ENCODE results near the gene LRRC57. TPM values are rescaled to one million over a fixed set of nuclear protein-coding genes. Genes with fewer than 3 reads are reported as not detected.
A peak's percentile ranks its signal among the peaks of the same experiment; 100 is the strongest.

Gene LRRC57
- total and polyA plus RNA-seq, 4 donors, result 2.7 to 14.1 (median 5.3) TPM

GRCh38 chr15:42491539-42492225 lies 56.9 kb downstream of the LRRC57 start:
- Histone ChIP-seq H3K4me3 (ENCODE audit: low read depth in 1 of 3, low read length in 3 of 3) (peak overlapping the region; percentile 85 to 97 (median 94)), H3K9ac (ENCODE audit: low read depth in 1 of 2, low read length in 2 of 2) (peak overlapping the region; percentile 73 to 99), H3K27ac (ENCODE audit: low read depth in 1 of 2, low read length in 2 of 2) (peak overlapping the region; percentile 87 to 89), H3K4me1 (ENCODE audit: control insufficient read depth in 4 of 4, insufficient read depth in 4 of 4, low read length in 3 of 4) (peaks cover 0 to 18% (median 5%) of the 10 kb centered on the region in 4 donors), H3K36me3 (ENCODE audit: control insufficient read depth in 4 of 4, insufficient read depth in 3 of 4, low read depth in 1 of 4, low read length in 3 of 4) (no peaks in the 10 kb centered on the region), H3K27me3 (ENCODE audit: control insufficient read depth in 4 of 4, insufficient read depth in 4 of 4, low read length in 3 of 4) (no peaks in the 10 kb centered on the region), H3K9me3 (ENCODE audit: control insufficient read depth in 4 of 4, low read length in 3 of 4) (no peaks in the 10 kb centered on the region)
- 90% methylated on average over 18 of the region's 18 CpGs for WGBS
- no peak for TF ChIP-seq RAD21 (IDR thresholded peaks at IDR 0.05)
- DNase-seq (ENCODE audit: low spot score), result no peak

- TF ChIP-seq FOXA1 (IDR thresholded peaks at IDR 0.05), result no peak
- no peak for TF ChIP-seq CTCF (IDR thresholded peaks at IDR 0.05; ENCODE audit: low read depth, low read length, missing input control)
- peak; percentile 64 for TF ChIP-seq ZBTB33 (IDR thresholded peaks at IDR 0.05)
- peak; percentile 19 to 36 for TF ChIP-seq RXRA (IDR thresholded peaks at IDR 0.05)
- TF ChIP-seq HNF4A (conservative IDR thresholded peaks at IDR 0.05), result peak; percentile 18 to 25
- no peak for TF ChIP-seq ATF3 (IDR thresholded peaks at IDR 0.05)
- TF ChIP-seq REST (IDR thresholded peaks at IDR 0.05), result peak; percentile 89
- TF ChIP-seq YY1 (IDR thresholded peaks at IDR 0.05), result peak; percentile 98
- peak; percentile 10 to 11 for TF ChIP-seq EGR1 (IDR thresholded peaks at IDR 0.05; ENCODE audit: low read depth in 2 of 2)
- TF ChIP-seq SP1 (IDR thresholded peaks at IDR 0.05), result peak; percentile 74
- TF ChIP-seq GABPA (IDR thresholded peaks at IDR 0.05 in 1 of 2, conservative IDR thresholded peaks at IDR 0.05 in 1 of 2), result peak in 1 of 2 donors; percentile 78
- no peak for TF ChIP-seq HNF4G (IDR thresholded peaks at IDR 0.05)
- no peak for TF ChIP-seq MAX (IDR thresholded peaks at IDR 0.05)
- TF ChIP-seq NR2F2 (IDR thresholded peaks at IDR 0.05), result peak; percentile 13
- TF ChIP-seq JUND (IDR thresholded peaks at IDR 0.05), result no peak
- TF ChIP-seq FOXA2 (IDR thresholded peaks at IDR 0.05), result no peak
- peak in 1 of 2 donors; percentile 24 for TF ChIP-seq RAD21 (IDR thresholded peaks at IDR 0.05)
- peak; percentile 85 for TF ChIP-seq TAF1 (conservative IDR thresholded peaks at IDR 0.05)
- peaks cover 0 to 11% (median 3%) of the 10 kb centered on the region in 4 donors for H3K4me1 ChIP-seq (ENCODE audit: control insufficient read depth in 4 of 4, insufficient read depth in 4 of 4, low read length in 3 of 4)
- peak within 1 kb of the TSS; percentile 87 to 89 for H3K27ac ChIP-seq (ENCODE audit: low read depth in 1 of 2, low read length in 2 of 2)
- H3K4me3 ChIP-seq (ENCODE audit: low read depth in 1 of 3, low read length in 3 of 3), result peak within 1 kb of the TSS; percentile 85 to 97 (median 94)
- H3K27me3 ChIP-seq (ENCODE audit: control insufficient read depth in 4 of 4, insufficient read depth in 4 of 4, low read length in 3 of 4), result no peaks in the 10 kb centered on the region
- no peaks in the 10 kb centered on the region for H3K36me3 ChIP-seq (ENCODE audit: control insufficient read depth in 4 of 4, insufficient read depth in 3 of 4, low read depth in 1 of 4, low read length in 3 of 4)
- peak; percentile 87 for DNase-seq (ENCODE audit: low spot score)
- H3K9ac ChIP-seq (ENCODE audit: low read depth in 1 of 2, low read length in 2 of 2), result peak within 1 kb of the TSS; percentile 73 to 99
- WGBS, result under 1% methylated on average over 51 of the region's 51 CpGs
- no peaks in the 10 kb centered on the region for H3K9me3 ChIP-seq (ENCODE audit: control insufficient read depth in 4 of 4, low read length in 3 of 4)
These were observed 57.7 kb downstream of the LRRC57 start, which contains the start of gene ZNF106 for GRCh38 chr15:42490671-42491538. Gene ZNF106 (minus strand): TSS chr15:42491141. CDS start chr15:42472289, 18,852 bp downstream.
